Tibial artery (tissue), 4 donors: ENCODE results near the gene ZCCHC7.
"Not testable (repeated sequence)": the region's sequence is repeated elsewhere in the genome, so short reads cannot be mapped to it uniquely, and the experiment has no call there.

ENCODE experiments used
- DNase-seq, 2 donors: peaks; one replicate each; pipeline ENCODE4 v3.0.0-alpha.2; 2019
- H3K27ac ChIP-seq, 2 donors: fragments of 200-600 bp; sonication (generic) in 1 of 2; 1 replicate in 1 of 2; 2 replicates in 1 of 2; pipeline ENCODE4 v1.5.1; 2018 to 2019; ENCODE audit warnings: mild to moderate bottlenecking in 1 of 2
- H3K27me3 ChIP-seq, 2 donors: fragments of 200-600 bp; sonication (generic) in 1 of 2; one replicate each; pipeline versions ENCODE4 v1.5.1 to v1.6.0; 2016 to 2019
- H3K36me3 ChIP-seq, 3 donors: fragments of 200-600 bp; sonication (generic) in 2 of 3; one replicate each; pipeline ENCODE4 v1.5.1; 2016 to 2019; ENCODE audit warnings: mild to moderate bottlenecking in 2 of 3
- H3K4me1 ChIP-seq, 4 donors: fragments of 200-600 bp; sonication (generic) in 2 of 4; 1 replicate in 3 of 4; 2 replicates in 1 of 4; pipeline ENCODE4 v1.5.1; 2016 to 2019
- H3K4me3 ChIP-seq, 2 donors: fragments of 200-600 bp; sonication (generic) in 1 of 2; 1 replicate in 1 of 2; 2 replicates in 1 of 2; pipeline ENCODE4 v1.5.1; 2018 to 2019; ENCODE audit warnings: mild to moderate bottlenecking in 2 of 2
- H3K9me3 ChIP-seq, 3 donors: fragments of 200-600 bp; sonication (generic) in 1 of 3; one replicate each; pipeline ENCODE4 v1.5.1; 2016 to 2019
- intact Hi-C: fragments of 100-400 bp; cut with DNase I; formaldehyde crosslinking; loops from one replicate; pipeline ENCODE4 v1.15.0; 2023; ENCODE audit warnings: low total_unique reads
- TF ChIP-seq, protein P1 (sequence below), 2 experiments: fragments of 200-600 bp in 1 of 2; fragments of 450-650 bp in 1 of 2; IDR thresholded peaks; one replicate each; pipeline ENCODE4 v1.5.1; 2017 to 2019; ENCODE audit warnings: antibody characterized with exemption in 2 of 2, mild to moderate bottlenecking in 1 of 2, moderate library complexity in 1 of 2

ZCCHC7 gene

GRCh38 chr9:37297592-37297991, 177.2 kb downstream of the ZCCHC7 start:
- H3K9me3 ChIP-seq = no peaks in the 10 kb centered on the region
- no peak for DNase-seq
- no peaks in the 10 kb centered on the region for H3K27me3 ChIP-seq
- peaks cover 0 to 14% (median 5%) of the 10 kb centered on the region in 4 donors for H3K4me1 ChIP-seq
- H3K27ac ChIP-seq = no peak overlapping the region
- no peak overlapping the region for H3K4me3 ChIP-seq
- TF ChIP-seq, protein P1, sequence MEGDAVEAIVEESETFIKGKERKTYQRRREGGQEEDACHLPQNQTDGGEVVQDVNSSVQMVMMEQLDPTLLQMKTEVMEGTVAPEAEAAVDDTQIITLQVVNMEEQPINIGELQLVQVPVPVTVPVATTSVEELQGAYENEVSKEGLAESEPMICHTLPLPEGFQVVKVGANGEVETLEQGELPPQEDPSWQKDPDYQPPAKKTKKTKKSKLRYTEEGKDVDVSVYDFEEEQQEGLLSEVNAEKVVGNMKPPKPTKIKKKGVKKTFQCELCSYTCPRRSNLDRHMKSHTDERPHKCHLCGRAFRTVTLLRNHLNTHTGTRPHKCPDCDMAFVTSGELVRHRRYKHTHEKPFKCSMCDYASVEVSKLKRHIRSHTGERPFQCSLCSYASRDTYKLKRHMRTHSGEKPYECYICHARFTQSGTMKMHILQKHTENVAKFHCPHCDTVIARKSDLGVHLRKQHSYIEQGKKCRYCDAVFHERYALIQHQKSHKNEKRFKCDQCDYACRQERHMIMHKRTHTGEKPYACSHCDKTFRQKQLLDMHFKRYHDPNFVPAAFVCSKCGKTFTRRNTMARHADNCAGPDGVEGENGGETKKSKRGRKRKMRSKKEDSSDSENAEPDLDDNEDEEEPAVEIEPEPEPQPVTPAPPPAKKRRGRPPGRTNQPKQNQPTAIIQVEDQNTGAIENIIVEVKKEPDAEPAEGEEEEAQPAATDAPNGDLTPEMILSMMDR (IDR thresholded peaks at IDR 0.05) = no peak
- no peaks in the 10 kb centered on the region for H3K36me3 ChIP-seq
- intact Hi-C loops = no loop called here

- Histone ChIP-seq H3K27ac (no peak overlapping the region), H3K27me3 (no peaks in the 10 kb centered on the region), H3K4me1 (peaks cover 0 to 5% (median 2%) of the 10 kb centered on the region in 4 donors), H3K36me3 (peaks cover 8 to 9% (median 8%) of the 10 kb centered on the region in 3 donors), H3K9me3 (no peaks in the 10 kb centered on the region), H3K4me3 (no peak overlapping the region)
- intact Hi-C loops = no loop called here
- no peak for DNase-seq
- TF ChIP-seq, protein P1 (IDR thresholded peaks at IDR 0.05) = no peak
Observed at GRCh38 chr9:37300620-37301019, 180.2 kb downstream of the ZCCHC7 start.

DNA sequence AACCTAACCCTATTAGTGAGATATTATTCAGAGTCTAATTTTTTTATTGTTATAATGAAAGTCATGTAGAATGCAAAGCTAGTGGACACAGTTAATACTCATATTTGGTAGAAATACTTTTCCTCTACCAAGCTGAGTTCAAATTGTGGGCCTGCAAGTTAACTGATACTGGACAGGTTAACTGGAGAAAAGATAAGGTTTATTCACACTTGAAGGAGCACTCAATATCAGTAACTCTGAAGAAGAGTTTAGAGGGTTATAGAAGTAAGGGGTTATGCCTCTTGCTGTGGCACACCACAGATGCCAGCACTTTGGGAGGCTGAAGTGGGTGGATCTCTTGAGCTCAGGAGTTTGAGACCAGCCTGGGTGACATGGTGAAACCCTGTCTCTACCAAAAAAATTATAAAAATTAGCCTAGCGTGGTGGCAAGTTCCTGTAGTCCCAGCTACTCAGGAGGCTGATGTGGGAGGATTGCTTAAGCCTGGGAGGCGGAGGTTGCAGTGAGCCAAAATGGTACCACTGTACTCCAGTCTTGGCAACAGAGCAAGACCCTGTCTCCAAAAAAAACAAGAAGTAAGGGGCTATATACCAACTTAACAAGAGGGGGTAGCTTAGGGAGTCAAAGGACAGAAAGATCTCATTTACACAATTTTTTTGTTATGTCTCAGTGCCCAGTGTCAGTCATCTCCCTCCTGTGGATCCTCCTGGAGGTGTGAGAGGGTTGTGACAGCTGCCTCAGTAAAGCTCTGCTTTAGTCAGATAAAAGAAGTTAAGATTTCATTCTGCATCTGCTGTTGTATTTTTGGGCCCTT, 180.9 kb downstream of the ZCCHC7 start:
- no peak overlapping the region for H3K27ac ChIP-seq
- H3K27me3 ChIP-seq = no peaks in the 10 kb centered on the region
- no peak overlapping the region for H3K4me3 ChIP-seq
- intact Hi-C loops = no loop called here
- peaks cover 0 to 5% (median 2%) of the 10 kb centered on the region in 4 donors for H3K4me1 ChIP-seq
- DNase-seq = no peak
- H3K36me3 ChIP-seq = peaks cover 10 to 14% (median 13%) of the 10 kb centered on the region in 3 donors
- TF ChIP-seq, protein P1 (IDR thresholded peaks at IDR 0.05) = no peak
- H3K9me3 ChIP-seq = no peaks in the 10 kb centered on the region

DNA sequence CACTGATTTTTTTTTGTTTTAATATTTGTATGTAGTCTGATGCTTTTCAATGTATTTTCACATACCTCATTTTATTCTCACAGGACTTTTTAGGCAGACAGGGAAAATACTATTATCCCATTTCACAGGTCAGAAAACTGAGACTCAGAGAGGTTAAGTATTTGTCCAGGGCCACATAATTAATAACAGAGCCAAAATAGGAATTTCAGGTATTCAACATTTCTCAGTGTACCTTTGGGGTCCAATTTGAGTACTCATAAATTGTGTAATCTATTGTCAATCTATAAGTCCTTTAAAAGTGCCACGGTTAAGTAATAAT, 181.4 kb downstream of the ZCCHC7 start:
- H3K4me3 ChIP-seq = no peak overlapping the region
- no peak for DNase-seq
- H3K27ac ChIP-seq = no peak overlapping the region
- H3K27me3 ChIP-seq = no peaks in the 10 kb centered on the region
- H3K36me3 ChIP-seq = peaks cover 10 to 16% (median 14%) of the 10 kb centered on the region in 3 donors
- TF ChIP-seq, protein P1 (IDR thresholded peaks at IDR 0.05) = no peak
- intact Hi-C loops = no loop called here
- no peaks in the 10 kb centered on the region for H3K9me3 ChIP-seq
- H3K4me1 ChIP-seq = peaks cover 0 to 5% (median 2%) of the 10 kb centered on the region in 4 donors

GRCh38 chr9:37302277-37302676, 181.9 kb downstream of the ZCCHC7 start:
- Histone ChIP-seq H3K4me3 (no peak overlapping the region), H3K4me1 (peaks cover 0 to 5% (median 2%) of the 10 kb centered on the region in 4 donors), H3K36me3 (peaks cover 10 to 21% (median 16%) of the 10 kb centered on the region in 3 donors), H3K27ac (no peak overlapping the region), H3K27me3 (no peaks in the 10 kb centered on the region), H3K9me3 (no peaks in the 10 kb centered on the region)
- intact Hi-C loops = no loop called here
- DNase-seq = no peak
- TF ChIP-seq, protein P1 (IDR thresholded peaks at IDR 0.05) = no peak

DNA sequence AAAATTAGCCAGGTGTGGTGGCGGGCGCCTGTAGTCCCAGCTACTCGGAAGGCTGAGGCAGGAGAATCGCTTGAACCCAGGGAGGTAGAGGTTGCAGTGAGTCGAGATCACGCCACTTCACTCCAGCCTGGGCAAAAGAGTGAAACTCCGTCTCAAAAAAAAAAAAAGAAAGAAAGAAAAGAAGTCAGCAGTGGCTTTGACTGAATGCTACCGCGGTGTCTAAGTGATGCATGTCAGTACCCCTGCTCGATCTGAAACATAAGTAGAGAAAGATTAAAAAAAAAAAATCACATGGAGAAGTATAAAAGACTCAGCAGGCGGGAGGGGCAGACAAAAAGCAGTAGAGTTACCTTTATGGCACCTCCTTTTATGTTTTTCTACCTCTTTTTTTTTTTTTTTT, 182.9 kb downstream of the ZCCHC7 start:
- H3K27me3 ChIP-seq, H3K4me3 ChIP-seq, DNase-seq, intact Hi-C loops, H3K9me3 ChIP-seq, H3K27ac ChIP-seq, H3K4me1 ChIP-seq: not testable (repeated sequence)
- H3K36me3 ChIP-seq = peaks cover 10 to 22% (median 20%) of the 10 kb centered on the region in 3 donors
